NCI-H1417 (cell line): ENCODE results near the gene NDRG3.
"Not testable (repeated sequence)": the region's sequence is repeated elsewhere in the genome, so short reads cannot be mapped to it uniquely, and the experiment has no call there.

Source experiments
- DNase-seq, 3 experiments: peaks; one replicate each; lab custom pipeline; 2025; lab: John Stamatoyannopoulos, UW

NDRG3 gene

GRCh38 chr20:36644706-36645095, 101.2 kb downstream of the NDRG3 start:
- no peak for DNase-seq

- DNase-seq = no peak
These were observed 101.7 kb downstream of the NDRG3 start for GRCh38 chr20:36644032-36644705.

GRCh38 chr20:36642136-36642535, 103.8 kb downstream of the NDRG3 start:
- no peak for DNase-seq

GRCh38 chr20:36641506-36641843, 104.4 kb downstream of the NDRG3 start:
- DNase-seq = no peak

GRCh38 chr20:36638876-36639400, 107.0 kb downstream of the NDRG3 start:
- not testable (repeated sequence) for DNase-seq

- DNase-seq = no peak
These were observed 111.5 kb downstream of the NDRG3 start for GRCh38 chr20:36634342-36634741.

- DNase-seq = no peak
These were observed 112.6 kb downstream of the NDRG3 start for GRCh38 chr20:36633285-36633772.

GRCh38 chr20:36632487-36633284, 113.2 kb downstream of the NDRG3 start:
- DNase-seq = no peak

GRCh38 chr20:36632147-36632486, 113.8 kb downstream of the NDRG3 start:
- no peak for DNase-seq

- DNase-seq = no peak
These were observed 114.2 kb downstream of the NDRG3 start for GRCh38 chr20:36631646-36632045.

- DNase-seq = no peak
These were observed 115.9 kb downstream of the NDRG3 start for GRCh38 chr20:36629719-36630681.

GRCh38 chr20:36628076-36628475, 117.8 kb downstream of the NDRG3 start:
- DNase-seq = no peak

GRCh38 chr20:36624944-36625324, 121.0 kb downstream of the NDRG3 start:
- DNase-seq = no peak

- DNase-seq = no peak
These were observed 121.6 kb downstream of the NDRG3 start for GRCh38 chr20:36624068-36624943.

- no peak for DNase-seq
These were observed 122.4 kb downstream of the NDRG3 start for GRCh38 chr20:36623444-36623843.

GRCh38 chr20:36620917-36621316, 125.0 kb downstream of the NDRG3 start:
- no peak for DNase-seq

GRCh38 chr20:36614781-36615557, 130.9 kb downstream of the NDRG3 start:
- DNase-seq = no peak

GRCh38 chr20:36613974-36614373, 131.9 kb downstream of the NDRG3 start:
- DNase-seq = no peak

GRCh38 chr20:36611625-36612024, 134.3 kb downstream of the NDRG3 start:
- no peak for DNase-seq

GRCh38 chr20:36608388-36608728, 137.5 kb downstream of the NDRG3 start:
- not testable (repeated sequence) for DNase-seq
